NB4 (cell line): ENCODE measurements around the gene XK.
A peak's percentile ranks its signal among the peaks of the same experiment; 100 is the strongest.

Experiments
- DNase-seq: peaks from one replicate; pipeline ENCODE4 v3.0.0; 2010; ENCODE audit warnings: low read depth
- H3K4me3 ChIP-seq: one replicate; pipeline ENCODE4 v1.5.1; 2011; ENCODE audit warnings: mild to moderate bottlenecking, low read depth, low read length, moderate library complexity
- MYC ChIP-seq: IDR thresholded peaks from 2 replicates; pipeline ENCODE4 v1.6.1; 2011; ENCODE audit warnings: low read depth, low read length
- POLR2A ChIP-seq: IDR thresholded peaks from 2 replicates; pipeline ENCODE4 v1.6.1; 2011; ENCODE audit warnings: mild to moderate bottlenecking; ENCODE audit not compliant: insufficient read length; ENCODE audit errors: extremely low read depth
- TF ChIP-seq, protein P1 (sequence below): IDR thresholded peaks from 2 replicates; pipeline ENCODE4 v1.6.1; 2011; ENCODE audit warnings: low read depth, low read length
- TF ChIP-seq, protein P2 (sequence below): IDR thresholded peaks from one replicate; pipeline ENCODE4 v1.5.1; 2012; ENCODE audit warnings: low read depth, low read length

Gene XK

DNA sequence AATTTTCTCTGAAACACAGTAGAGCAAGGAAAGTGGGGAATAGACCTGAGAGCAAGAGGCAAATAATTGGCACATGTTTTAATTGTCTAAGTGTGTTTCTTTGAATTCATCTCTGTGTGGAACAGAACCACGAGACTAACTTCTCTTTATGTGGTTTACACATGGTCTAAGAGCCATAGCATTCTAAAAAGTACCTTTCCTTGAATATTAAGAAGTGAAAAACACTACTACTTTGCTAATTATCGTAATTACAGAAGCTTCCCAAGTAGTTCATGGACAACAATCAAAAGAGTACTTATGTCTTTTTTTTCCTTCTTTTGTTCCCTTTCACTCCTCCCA lies 91.4 kb downstream of the XK start:
- no peak overlapping the region for H3K4me3 ChIP-seq
- DNase-seq = no peak
- no peak for TF ChIP-seq MYC
- TF ChIP-seq POLR2A = no peak
- TF ChIP-seq, protein P1, sequence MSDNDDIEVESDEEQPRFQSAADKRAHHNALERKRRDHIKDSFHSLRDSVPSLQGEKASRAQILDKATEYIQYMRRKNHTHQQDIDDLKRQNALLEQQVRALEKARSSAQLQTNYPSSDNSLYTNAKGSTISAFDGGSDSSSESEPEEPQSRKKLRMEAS = no peak
- TF ChIP-seq, protein P2, sequence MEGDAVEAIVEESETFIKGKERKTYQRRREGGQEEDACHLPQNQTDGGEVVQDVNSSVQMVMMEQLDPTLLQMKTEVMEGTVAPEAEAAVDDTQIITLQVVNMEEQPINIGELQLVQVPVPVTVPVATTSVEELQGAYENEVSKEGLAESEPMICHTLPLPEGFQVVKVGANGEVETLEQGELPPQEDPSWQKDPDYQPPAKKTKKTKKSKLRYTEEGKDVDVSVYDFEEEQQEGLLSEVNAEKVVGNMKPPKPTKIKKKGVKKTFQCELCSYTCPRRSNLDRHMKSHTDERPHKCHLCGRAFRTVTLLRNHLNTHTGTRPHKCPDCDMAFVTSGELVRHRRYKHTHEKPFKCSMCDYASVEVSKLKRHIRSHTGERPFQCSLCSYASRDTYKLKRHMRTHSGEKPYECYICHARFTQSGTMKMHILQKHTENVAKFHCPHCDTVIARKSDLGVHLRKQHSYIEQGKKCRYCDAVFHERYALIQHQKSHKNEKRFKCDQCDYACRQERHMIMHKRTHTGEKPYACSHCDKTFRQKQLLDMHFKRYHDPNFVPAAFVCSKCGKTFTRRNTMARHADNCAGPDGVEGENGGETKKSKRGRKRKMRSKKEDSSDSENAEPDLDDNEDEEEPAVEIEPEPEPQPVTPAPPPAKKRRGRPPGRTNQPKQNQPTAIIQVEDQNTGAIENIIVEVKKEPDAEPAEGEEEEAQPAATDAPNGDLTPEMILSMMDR = no peak

DNA sequence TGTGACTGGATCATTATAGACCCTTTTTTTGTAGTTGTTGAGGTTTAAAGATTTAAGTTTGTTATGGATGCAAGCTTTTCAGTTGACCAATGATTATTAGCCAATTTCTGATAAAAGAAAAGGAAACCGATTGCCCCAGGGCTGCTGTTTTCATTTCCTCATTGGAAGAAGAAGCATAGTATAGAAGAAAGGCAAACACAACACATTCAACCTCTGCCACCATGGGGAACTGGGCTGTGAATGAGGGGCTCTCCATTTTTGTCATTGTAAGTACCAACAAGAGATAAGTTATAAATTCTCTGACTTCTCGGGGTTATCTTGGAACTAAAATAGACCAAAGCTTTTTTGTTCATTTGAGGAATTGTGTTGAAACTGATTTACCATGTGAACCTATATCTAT lies 94.3 kb downstream of the XK start, which contains the start of gene CYBB:
CYBB (plus strand) TSS at position 203 of the 400 bp plus-strand sequence; CDS start at position 222, 19 bp downstream.
- no peak for TF ChIP-seq POLR2A
- TF ChIP-seq, protein P2 = no peak
- TF ChIP-seq, protein P1 = no peak
- no peak for TF ChIP-seq MYC
- peak; percentile 50 for DNase-seq
- peak within 1 kb of the TSS; percentile 71 for H3K4me3 ChIP-seq

DNA sequence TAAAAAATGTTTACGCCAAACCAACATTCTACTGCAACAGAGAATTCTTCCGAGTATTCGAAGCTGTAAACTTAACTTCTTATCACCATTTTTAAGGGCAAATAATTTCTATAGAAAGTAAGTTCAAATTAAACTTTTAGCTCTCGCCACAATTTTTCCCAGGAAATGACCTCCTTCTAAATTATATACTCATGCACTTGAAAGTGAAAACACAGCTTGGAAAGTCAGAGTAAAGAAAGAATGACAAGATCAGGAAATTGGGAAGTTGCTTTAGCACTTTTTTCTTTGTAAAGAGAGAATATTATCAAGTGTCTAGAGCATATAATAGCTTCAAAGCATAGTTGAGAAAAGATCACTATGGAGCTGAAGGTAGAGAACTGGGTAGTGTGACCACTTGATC lies 95.5 kb downstream of the XK start:
- TF ChIP-seq MYC = no peak
- TF ChIP-seq, protein P1 = no peak
- TF ChIP-seq, protein P2 = no peak
- peak overlapping the region; percentile 71 for H3K4me3 ChIP-seq
- no peak for DNase-seq
